ENCODE data around the gene OSGEPL1.
"Not testable (repeated sequence)": the region's sequence is repeated elsewhere in the genome, so short reads cannot be mapped to it uniquely, and the experiment has no call there.

Gene OSGEPL1

DNA sequence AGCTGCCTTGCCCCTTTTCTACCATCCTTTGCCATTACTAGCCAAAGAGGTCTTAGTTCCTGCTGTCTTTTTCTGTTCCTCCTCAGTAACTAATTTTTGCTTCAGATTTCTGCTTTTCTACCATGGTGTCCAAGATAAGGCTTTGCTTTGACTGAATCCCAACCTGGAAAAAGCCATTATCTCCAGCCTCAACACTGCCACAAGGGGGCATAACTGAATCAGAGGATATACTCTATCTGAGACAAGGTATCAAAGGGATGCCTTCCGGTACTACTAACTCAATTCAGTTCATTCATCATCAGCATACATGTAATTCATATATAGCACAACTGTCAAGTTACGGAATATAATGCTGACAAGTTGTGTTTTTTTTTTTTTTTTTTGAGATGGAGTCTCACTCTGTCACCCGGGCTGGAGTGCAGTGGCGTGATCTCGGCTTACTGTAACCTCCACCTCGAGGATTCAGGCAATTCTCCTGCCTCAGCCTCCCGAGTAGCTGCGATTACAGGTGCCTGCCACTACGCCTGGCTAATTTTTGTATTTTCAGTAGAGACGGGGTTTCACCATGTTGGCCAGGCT, 11.4 kb downstream of the OSGEPL1 start:
- peaks cover 41% of the 10 kb centered on the region for H3K36me3 ChIP-seq (ENCODE audit: control insufficient read depth, insufficient read depth, low read length)
- no peaks in the 10 kb centered on the region for H3K9me3 ChIP-seq (ENCODE audit: control insufficient read depth, low read length)
- no peak overlapping the region for H3K27ac ChIP-seq (ENCODE audit: low read depth, low read length, severe bottlenecking)
- no peak overlapping the region for H3K4me3 ChIP-seq (ENCODE audit: extremely low read depth, insufficient read depth, low read length, poor library complexity, severe bottlenecking)
- H3K4me1 ChIP-seq (ENCODE audit: control insufficient read depth, insufficient read depth, low read length, poor library complexity, severe bottlenecking), result no peaks in the 10 kb centered on the region
- WGBS, 2 experiments (ENCODE audit: insufficient coverage in 2 of 2), result 83 to 95% methylated on average over 6 of the region's 10 CpGs

GRCh38 chr2:189729430-189729829, 33.2 kb downstream of the OSGEPL1 start:
- H3K9me3 ChIP-seq (ENCODE audit: control insufficient read depth, low read length), result no peaks in the 10 kb centered on the region
- H3K4me3 ChIP-seq (ENCODE audit: extremely low read depth, insufficient read depth, low read length, poor library complexity, severe bottlenecking), result no peak overlapping the region
- no CpG with 5 or more reads among the region's 3 CpGs for WGBS, 2 experiments (ENCODE audit: insufficient coverage in 2 of 2)
- H3K4me1 ChIP-seq (ENCODE audit: control insufficient read depth, insufficient read depth, low read length, poor library complexity, severe bottlenecking), result no peaks in the 10 kb centered on the region
- H3K27ac ChIP-seq (ENCODE audit: low read depth, low read length, severe bottlenecking), result no peak overlapping the region
- H3K36me3 ChIP-seq (ENCODE audit: control insufficient read depth, insufficient read depth, low read length), result no peaks in the 10 kb centered on the region

DNA sequence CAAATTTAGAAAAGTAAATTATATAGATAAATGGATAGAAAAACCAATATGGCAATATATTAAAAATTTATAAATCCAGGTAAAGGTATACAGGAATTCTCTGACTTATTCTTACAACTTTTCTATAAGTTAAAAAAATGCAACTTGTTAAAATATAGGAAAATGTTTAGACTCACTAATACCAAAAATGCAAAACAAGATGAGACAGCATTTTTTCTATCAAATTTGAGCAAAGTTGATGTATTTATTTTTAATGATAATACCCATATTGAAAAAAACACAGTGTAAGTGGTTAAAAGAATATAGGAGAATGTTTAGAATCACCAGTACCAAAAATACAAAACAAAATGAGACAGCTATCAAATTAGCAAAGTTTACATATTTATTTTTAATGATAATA, 35.7 kb downstream of the OSGEPL1 start:
- Histone ChIP-seq H3K27ac (ENCODE audit: low read depth, low read length, severe bottlenecking) (no peak overlapping the region), H3K36me3 (ENCODE audit: control insufficient read depth, insufficient read depth, low read length) (no peaks in the 10 kb centered on the region), H3K4me3 (ENCODE audit: extremely low read depth, insufficient read depth, low read length, poor library complexity, severe bottlenecking) (no peak overlapping the region), H3K4me1 (ENCODE audit: control insufficient read depth, insufficient read depth, low read length, poor library complexity, severe bottlenecking) (no peaks in the 10 kb centered on the region), H3K9me3 (ENCODE audit: control insufficient read depth, low read length) (no peaks in the 10 kb centered on the region)

DNA sequence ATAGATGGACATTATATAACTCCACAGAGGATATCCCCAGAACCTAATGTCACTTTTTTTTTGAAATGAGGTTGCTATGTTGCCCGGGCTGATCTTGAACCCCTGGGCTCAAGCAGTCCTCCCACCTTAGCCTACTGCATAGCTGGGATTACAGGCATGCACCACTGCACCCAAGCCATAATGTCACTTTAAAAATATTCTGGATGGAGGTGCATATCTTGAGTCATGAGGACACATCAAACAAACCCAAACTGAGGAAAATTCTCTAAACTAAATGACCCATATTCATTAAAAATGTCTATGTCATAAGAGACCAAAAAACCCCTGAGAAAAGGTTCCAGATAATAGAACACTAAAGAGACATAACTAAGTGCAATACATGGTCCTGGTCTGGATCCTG, 36.3 kb downstream of the OSGEPL1 start:
- 100% methylated on average over 1 of the region's 1 CpG; no CpG with 5 or more reads in 1 of the 2 experiments for WGBS, 2 experiments (ENCODE audit: insufficient coverage in 2 of 2)
- Histone ChIP-seq H3K27ac (ENCODE audit: low read depth, low read length, severe bottlenecking) (no peak overlapping the region), H3K9me3 (ENCODE audit: control insufficient read depth, low read length) (no peaks in the 10 kb centered on the region), H3K36me3 (ENCODE audit: control insufficient read depth, insufficient read depth, low read length) (no peaks in the 10 kb centered on the region), H3K4me1 (ENCODE audit: control insufficient read depth, insufficient read depth, low read length, poor library complexity, severe bottlenecking) (no peaks in the 10 kb centered on the region), H3K4me3 (ENCODE audit: extremely low read depth, insufficient read depth, low read length, poor library complexity, severe bottlenecking) (no peak overlapping the region)

DNA sequence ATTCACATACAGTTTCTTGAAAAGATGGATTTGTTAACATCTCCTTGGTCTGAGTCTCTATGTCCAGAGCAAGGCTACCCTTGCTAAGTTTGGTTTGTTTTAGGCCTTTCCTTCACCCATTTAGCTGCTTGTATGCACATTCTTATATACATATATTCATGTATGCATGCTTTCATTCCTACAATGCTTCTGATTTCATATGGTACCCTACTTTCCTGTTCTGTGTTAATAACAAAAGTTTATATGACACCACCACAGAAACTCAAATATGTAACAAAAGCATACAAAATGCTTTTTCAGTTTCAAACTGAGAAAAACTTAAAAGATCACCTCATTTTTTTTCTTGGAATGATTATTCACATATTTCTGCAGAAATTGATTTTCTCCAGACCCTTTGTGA, 39.4 kb downstream of the OSGEPL1 start:
- H3K4me1 ChIP-seq (ENCODE audit: control insufficient read depth, insufficient read depth, low read length, poor library complexity, severe bottlenecking), result no peaks in the 10 kb centered on the region
- no peak overlapping the region for H3K27ac ChIP-seq (ENCODE audit: low read depth, low read length, severe bottlenecking)
- H3K9me3 ChIP-seq (ENCODE audit: control insufficient read depth, low read length), result no peaks in the 10 kb centered on the region
- no peaks in the 10 kb centered on the region for H3K36me3 ChIP-seq (ENCODE audit: control insufficient read depth, insufficient read depth, low read length)
- H3K4me3 ChIP-seq (ENCODE audit: extremely low read depth, insufficient read depth, low read length, poor library complexity, severe bottlenecking), result no peak overlapping the region

DNA sequence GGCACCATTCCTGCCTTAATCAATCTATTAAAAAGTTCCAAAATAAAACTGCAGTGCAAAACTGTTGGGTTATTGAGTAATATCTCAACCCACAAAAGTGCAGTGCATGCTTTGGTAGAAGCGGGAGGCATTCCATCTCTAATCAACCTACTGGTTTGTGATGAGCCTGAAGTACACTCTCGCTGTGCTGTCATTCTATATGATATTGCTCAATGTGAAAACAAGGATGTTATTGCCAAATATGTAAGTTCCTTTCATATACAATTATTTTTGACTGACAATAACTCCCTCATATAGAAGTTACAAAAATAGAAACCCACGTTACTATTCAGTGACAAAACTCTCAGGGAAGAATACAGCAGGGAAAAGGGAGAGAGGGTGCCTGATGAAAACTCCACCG, 43.0 kb downstream of the OSGEPL1 start:
- WGBS, 2 experiments (ENCODE audit: insufficient coverage in 2 of 2), result 100% methylated on average over 1 of the region's 4 CpGs; no CpG with 5 or more reads in 1 of the 2 experiments
- H3K4me3 ChIP-seq (ENCODE audit: extremely low read depth, insufficient read depth, low read length, poor library complexity, severe bottlenecking), result no peak overlapping the region
- no peak overlapping the region for H3K27ac ChIP-seq (ENCODE audit: low read depth, low read length, severe bottlenecking)
- H3K4me1 ChIP-seq (ENCODE audit: control insufficient read depth, insufficient read depth, low read length, poor library complexity, severe bottlenecking), result no peaks in the 10 kb centered on the region
- no peaks in the 10 kb centered on the region for H3K9me3 ChIP-seq (ENCODE audit: control insufficient read depth, low read length)
- H3K36me3 ChIP-seq (ENCODE audit: control insufficient read depth, insufficient read depth, low read length), result no peaks in the 10 kb centered on the region

DNA sequence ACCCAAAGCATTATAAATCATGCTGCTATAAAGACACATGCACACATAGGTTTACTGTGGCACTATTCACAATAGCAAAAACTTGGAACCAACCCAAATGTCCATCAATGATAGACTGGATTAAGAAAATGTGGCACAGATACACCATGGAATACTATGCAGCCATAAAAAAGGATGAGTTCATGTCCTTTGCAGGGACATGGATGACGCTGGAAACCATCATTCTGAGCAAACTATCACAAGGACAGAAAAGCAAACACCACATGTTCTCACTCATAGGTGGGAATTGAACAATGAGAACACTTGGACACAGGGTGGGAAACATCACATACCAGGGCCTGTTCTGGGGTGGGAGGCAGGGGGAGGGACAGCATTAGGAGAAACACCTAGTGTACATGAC, 45.0 kb downstream of the OSGEPL1 start:
- H3K9me3 ChIP-seq (ENCODE audit: control insufficient read depth, low read length); H3K36me3 ChIP-seq (ENCODE audit: control insufficient read depth, insufficient read depth, low read length); H3K27ac ChIP-seq (ENCODE audit: low read depth, low read length, severe bottlenecking); H3K4me3 ChIP-seq (ENCODE audit: extremely low read depth, insufficient read depth, low read length, poor library complexity, severe bottlenecking); H3K4me1 ChIP-seq (ENCODE audit: control insufficient read depth, insufficient read depth, low read length, poor library complexity, severe bottlenecking): not testable (repeated sequence)
- WGBS, 2 experiments (ENCODE audit: insufficient coverage in 2 of 2), result no CpG with 5 or more reads among the region's 1 CpG

DNA sequence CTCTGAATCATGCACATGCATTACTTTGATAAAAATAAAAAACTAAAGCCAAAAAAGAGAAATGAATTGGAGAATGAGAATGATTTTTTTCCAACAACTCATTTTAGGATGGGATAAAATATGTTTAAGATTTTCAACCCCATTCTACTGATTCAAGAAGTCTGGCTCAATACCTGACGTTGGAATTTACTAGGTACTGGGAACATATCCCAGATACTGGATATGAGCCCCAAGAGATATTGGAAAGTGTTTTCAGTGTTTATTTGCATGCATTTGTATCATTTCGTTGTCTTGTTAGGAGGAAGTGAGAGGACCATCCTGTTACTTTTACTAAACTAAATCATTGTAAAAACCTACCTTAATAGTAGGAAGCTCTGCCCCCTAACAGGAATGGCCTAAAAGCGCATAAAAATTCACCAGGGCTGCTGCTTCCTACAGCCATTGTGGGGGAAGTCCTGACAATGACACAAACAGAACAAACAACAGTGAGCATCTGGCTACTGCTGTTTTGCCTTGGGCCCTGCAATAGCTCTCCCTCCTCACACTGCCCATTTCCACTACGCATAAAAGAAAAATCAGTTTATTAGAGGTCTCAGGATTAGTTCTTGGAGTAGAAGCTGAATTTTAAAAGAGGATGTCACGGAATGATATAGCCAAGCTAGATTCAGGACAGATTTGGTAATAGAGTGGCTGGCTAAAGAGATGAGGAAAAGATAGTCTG, 52.9 kb downstream of the OSGEPL1 start:
- 94 to 96% methylated on average over 2 of the region's 5 CpGs for WGBS, 2 experiments (ENCODE audit: insufficient coverage in 2 of 2)
- H3K36me3 ChIP-seq (ENCODE audit: control insufficient read depth, insufficient read depth, low read length), result peaks cover 5% of the 10 kb centered on the region
- no peak overlapping the region for H3K27ac ChIP-seq (ENCODE audit: low read depth, low read length, severe bottlenecking)

GRCh38 chr2:189702071-189702470, 60.5 kb downstream of the OSGEPL1 start:
- H3K36me3 ChIP-seq (ENCODE audit: control insufficient read depth, insufficient read depth, low read length), result no peaks in the 10 kb centered on the region
- no peak overlapping the region for H3K4me3 ChIP-seq (ENCODE audit: extremely low read depth, insufficient read depth, low read length, poor library complexity, severe bottlenecking)
- H3K4me1 ChIP-seq (ENCODE audit: control insufficient read depth, insufficient read depth, low read length, poor library complexity, severe bottlenecking), result no peaks in the 10 kb centered on the region
- no peaks in the 10 kb centered on the region for H3K9me3 ChIP-seq (ENCODE audit: control insufficient read depth, low read length)
- H3K27ac ChIP-seq (ENCODE audit: low read depth, low read length, severe bottlenecking), result no peak overlapping the region

More for the DNA sequence above, 52.9 kb downstream of the OSGEPL1 start:
- H3K4me3 ChIP-seq (ENCODE audit: extremely low read depth, insufficient read depth, low read length, poor library complexity, severe bottlenecking), result no peak overlapping the region
- H3K9me3 ChIP-seq (ENCODE audit: control insufficient read depth, low read length), result no peaks in the 10 kb centered on the region
- no peaks in the 10 kb centered on the region for H3K4me1 ChIP-seq (ENCODE audit: control insufficient read depth, insufficient read depth, low read length, poor library complexity, severe bottlenecking)

GRCh38 chr2:189700681-189701080, 61.9 kb downstream of the OSGEPL1 start:
- no CpG with 5 or more reads among the region's 2 CpGs for WGBS, 2 experiments (ENCODE audit: insufficient coverage in 2 of 2)
- Histone ChIP-seq H3K36me3 (ENCODE audit: control insufficient read depth, insufficient read depth, low read length) (no peaks in the 10 kb centered on the region), H3K9me3 (ENCODE audit: control insufficient read depth, low read length) (no peaks in the 10 kb centered on the region), H3K27ac (ENCODE audit: low read depth, low read length, severe bottlenecking) (no peak overlapping the region), H3K4me1 (ENCODE audit: control insufficient read depth, insufficient read depth, low read length, poor library complexity, severe bottlenecking) (no peaks in the 10 kb centered on the region), H3K4me3 (ENCODE audit: extremely low read depth, insufficient read depth, low read length, poor library complexity, severe bottlenecking) (no peak overlapping the region)

DNA sequence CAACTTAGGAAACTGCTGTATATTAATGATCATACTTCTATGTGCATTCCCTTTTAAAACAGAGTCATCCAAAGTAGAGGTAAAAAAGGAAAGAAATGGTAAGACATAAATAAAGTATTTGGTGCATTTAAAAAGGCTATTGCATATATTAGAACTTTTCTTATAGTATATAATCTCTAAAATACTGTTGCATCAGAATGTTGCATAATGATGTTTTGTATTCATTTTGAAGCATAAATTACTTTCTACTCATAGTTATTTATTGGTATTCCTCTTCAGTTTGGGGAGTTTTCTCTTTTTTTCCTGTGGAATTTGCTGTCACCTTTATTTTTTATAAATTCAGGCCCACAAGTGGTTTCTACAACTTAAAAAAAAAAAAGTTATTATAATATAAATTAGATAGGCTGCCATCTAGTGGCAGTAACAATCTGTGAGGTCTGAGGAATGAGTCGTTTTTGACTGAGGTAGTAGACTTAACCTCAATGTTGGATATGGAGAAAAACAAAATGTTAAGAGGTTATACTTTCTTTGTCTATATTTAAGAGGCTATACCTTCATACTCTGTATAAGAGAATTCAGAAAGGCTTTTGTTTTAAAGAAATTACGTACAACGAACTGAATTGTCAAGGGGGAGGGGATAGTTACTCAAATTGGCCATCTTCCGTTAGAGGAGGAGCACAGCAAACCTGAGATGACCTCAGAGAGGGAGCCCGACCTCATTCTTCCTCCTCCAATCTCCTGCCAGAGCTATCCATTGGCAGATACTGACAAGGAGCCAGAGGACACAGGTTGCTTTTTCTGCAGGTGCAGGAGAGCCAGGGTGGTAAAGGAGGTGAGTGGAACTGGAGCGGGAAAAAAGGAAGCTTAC, 64.3 kb downstream of the OSGEPL1 start:
- no peaks in the 10 kb centered on the region for H3K9me3 ChIP-seq (ENCODE audit: control insufficient read depth, low read length)
- H3K4me1 ChIP-seq (ENCODE audit: control insufficient read depth, insufficient read depth, low read length, poor library complexity, severe bottlenecking), result no peaks in the 10 kb centered on the region
- no peak overlapping the region for H3K27ac ChIP-seq (ENCODE audit: low read depth, low read length, severe bottlenecking)
- H3K4me3 ChIP-seq (ENCODE audit: extremely low read depth, insufficient read depth, low read length, poor library complexity, severe bottlenecking), result no peak overlapping the region
- 60% methylated on average over 1 of the region's 6 CpGs for WGBS, 2 experiments (ENCODE audit: insufficient coverage in 2 of 2)
- H3K36me3 ChIP-seq (ENCODE audit: control insufficient read depth, insufficient read depth, low read length), result no peaks in the 10 kb centered on the region
